HL-60 (cell line): ENCODE data around the gene ATXN7L1.

Source experiments
- TF ChIP-seq, protein P1 (sequence below): IDR thresholded peaks from one replicate; pipeline ENCODE4 v1.5.1; 2011; ENCODE audit warnings: low read length, control low read depth, inconsistent platforms; ENCODE audit not compliant: insufficient read depth
- TF ChIP-seq, protein P2 (sequence below): IDR thresholded peaks from 2 replicates; pipeline ENCODE4 v1.6.1; 2012; ENCODE audit warnings: low read depth; ENCODE audit not compliant: insufficient replicate concordance

DNA sequence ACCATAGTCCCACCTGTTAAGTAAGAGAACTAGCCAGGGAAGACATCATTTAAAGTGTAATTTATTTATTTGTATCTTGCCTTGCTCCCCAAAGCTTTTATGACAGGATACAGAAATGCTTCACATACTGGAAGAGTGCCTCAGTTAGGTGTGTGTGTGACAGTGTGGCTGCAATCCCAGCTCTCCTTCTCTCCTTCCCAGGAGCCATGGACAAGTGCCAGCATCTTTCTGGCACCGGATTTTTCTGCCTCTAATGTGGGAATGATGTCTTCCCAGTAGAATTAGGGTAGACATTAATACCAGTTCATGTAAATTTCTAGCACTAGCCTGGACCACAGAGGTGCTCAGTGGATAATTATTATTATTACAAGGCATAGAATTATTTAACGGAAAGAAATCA is 30.3 kb upstream of the ATXN7L1 start:
- TF ChIP-seq, protein P1, sequence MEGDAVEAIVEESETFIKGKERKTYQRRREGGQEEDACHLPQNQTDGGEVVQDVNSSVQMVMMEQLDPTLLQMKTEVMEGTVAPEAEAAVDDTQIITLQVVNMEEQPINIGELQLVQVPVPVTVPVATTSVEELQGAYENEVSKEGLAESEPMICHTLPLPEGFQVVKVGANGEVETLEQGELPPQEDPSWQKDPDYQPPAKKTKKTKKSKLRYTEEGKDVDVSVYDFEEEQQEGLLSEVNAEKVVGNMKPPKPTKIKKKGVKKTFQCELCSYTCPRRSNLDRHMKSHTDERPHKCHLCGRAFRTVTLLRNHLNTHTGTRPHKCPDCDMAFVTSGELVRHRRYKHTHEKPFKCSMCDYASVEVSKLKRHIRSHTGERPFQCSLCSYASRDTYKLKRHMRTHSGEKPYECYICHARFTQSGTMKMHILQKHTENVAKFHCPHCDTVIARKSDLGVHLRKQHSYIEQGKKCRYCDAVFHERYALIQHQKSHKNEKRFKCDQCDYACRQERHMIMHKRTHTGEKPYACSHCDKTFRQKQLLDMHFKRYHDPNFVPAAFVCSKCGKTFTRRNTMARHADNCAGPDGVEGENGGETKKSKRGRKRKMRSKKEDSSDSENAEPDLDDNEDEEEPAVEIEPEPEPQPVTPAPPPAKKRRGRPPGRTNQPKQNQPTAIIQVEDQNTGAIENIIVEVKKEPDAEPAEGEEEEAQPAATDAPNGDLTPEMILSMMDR, result no peak
- TF ChIP-seq, protein P2, sequence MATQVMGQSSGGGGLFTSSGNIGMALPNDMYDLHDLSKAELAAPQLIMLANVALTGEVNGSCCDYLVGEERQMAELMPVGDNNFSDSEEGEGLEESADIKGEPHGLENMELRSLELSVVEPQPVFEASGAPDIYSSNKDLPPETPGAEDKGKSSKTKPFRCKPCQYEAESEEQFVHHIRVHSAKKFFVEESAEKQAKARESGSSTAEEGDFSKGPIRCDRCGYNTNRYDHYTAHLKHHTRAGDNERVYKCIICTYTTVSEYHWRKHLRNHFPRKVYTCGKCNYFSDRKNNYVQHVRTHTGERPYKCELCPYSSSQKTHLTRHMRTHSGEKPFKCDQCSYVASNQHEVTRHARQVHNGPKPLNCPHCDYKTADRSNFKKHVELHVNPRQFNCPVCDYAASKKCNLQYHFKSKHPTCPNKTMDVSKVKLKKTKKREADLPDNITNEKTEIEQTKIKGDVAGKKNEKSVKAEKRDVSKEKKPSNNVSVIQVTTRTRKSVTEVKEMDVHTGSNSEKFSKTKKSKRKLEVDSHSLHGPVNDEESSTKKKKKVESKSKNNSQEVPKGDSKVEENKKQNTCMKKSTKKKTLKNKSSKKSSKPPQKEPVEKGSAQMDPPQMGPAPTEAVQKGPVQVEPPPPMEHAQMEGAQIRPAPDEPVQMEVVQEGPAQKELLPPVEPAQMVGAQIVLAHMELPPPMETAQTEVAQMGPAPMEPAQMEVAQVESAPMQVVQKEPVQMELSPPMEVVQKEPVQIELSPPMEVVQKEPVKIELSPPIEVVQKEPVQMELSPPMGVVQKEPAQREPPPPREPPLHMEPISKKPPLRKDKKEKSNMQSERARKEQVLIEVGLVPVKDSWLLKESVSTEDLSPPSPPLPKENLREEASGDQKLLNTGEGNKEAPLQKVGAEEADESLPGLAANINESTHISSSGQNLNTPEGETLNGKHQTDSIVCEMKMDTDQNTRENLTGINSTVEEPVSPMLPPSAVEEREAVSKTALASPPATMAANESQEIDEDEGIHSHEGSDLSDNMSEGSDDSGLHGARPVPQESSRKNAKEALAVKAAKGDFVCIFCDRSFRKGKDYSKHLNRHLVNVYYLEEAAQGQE, result no peak
